Colon (tissue), 2 donors: ENCODE measurements around the gene USP15.

Experiments
- FAIRE-seq: peaks from 2 replicates; lab custom pipeline; 2012; peaks lifted over from hg19 to GRCh38; lab: Jason Lieb, UNC
- donor health status: control.
- donor health status: control.

Gene USP15

DNA sequence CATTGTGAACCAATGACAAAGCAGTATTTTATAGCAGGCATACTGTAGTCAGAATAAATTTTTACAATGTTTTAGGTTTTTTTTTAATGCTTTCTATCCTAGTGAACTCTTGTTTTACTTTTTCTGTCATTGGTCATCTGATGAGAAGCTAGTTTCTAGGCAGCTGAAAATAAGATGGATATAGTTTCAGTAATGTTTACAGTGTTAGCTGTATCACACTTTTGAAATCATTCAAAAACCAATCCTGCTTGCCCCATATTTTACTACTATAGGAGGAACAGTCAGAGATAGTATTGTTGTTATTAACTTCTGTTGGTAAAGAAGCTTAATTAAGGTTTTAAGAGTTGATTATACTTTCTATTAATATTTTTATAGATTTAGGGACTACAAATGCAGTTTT lies 24.5 kb downstream of the USP15 start:
- FAIRE-seq = no peak

DNA sequence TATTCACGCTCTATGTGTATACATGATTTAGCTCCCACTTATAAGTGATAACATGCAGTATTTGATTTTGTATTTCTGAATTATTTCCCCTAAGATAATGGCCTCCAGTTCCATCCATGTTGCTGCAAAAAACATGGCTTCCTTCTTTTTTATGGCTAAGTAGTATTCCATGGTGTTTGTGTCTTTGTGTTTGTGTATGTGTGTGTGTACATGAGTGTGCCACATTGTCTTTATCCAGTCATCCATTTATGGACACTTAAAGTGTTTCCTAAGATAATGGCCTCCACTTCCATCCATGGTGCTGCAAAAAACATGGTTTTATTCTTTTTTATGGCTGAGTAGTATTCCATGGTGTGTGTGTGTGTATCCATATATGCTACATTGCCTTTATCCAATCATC lies 25.1 kb downstream of the USP15 start:
- FAIRE-seq = no peak

DNA sequence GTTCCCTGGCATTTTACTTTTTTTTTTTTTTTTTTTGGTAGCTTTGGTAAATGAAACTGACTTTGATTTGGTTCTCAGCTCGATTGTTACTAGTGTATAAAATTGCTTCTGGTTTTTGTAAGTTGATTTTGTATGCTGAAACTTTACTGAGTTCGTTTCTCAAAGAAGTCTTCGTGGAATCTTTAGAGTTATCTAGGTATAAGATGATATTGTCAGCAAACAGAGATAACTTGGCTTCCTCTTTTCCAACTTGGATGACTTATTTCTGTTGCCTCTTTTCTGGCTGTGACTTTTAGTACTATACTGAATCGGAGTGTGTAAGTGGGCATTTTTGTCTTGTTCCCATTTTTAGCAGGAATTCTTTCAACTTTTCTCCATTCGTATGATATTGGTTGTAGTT lies 28.1 kb downstream of the USP15 start:
- no peak for FAIRE-seq

DNA sequence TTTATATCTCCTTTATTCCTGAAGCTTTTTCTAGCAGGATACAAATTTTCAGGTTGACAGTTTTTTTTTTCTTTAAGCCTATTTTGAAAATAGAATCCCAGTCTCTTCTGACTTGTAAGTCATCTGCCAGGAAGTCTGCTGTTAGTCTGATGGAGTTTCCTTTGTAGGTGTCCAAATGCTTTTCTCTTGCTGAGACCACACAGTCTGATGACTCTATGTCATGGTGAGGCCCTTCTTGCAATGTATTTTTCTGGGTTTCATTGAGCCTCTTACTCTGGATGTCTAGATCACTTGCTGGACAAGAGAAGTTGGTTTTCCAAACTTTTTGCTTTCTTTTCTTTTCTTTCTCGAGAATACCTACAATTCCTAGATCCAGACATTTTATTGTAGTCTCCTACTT lies 30.6 kb downstream of the USP15 start:
- FAIRE-seq = no peak

DNA sequence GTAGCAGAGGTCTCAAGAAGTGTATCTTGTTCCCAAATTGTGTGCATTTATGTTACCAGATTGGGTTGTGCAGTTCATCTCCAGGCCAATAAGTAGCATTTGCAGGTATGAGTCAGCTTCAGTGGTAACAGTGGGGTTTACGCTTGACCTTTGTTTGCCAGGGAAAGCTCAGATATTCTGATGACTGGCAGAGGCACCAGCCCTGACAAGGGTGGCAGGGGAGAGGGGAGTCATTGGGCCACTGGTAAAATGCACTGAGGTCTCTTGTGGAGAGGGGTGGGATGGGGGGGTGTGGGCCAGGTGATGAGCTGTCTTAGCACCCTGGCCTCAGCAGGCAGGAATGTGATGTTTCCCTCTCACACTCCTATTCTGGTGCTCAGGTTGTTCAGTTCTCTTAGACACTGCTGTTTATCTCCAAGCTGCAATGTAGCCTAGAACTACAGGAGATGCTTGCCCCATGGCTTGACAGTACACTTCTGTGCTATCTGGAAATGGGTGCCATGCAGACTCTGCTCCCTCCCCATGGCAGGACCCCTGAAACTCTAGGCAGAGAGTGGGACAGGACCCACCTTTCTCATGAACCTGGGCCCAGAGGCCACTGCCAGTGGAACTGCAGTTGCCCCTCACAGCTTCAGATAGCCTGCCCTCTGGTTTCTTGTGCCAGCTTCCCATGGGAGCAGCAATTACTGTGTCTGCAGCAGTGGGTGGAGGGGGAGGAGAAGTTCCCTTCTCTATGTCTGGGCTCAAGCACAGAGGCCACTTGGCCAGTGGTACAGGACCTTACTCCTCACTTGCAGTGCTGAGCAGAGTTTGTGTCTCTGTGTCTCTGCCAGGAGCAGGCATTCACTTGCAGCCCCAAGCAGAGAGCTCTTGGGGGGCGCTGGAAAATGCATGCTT lies 31.9 kb downstream of the USP15 start:
- FAIRE-seq = no peak

DNA sequence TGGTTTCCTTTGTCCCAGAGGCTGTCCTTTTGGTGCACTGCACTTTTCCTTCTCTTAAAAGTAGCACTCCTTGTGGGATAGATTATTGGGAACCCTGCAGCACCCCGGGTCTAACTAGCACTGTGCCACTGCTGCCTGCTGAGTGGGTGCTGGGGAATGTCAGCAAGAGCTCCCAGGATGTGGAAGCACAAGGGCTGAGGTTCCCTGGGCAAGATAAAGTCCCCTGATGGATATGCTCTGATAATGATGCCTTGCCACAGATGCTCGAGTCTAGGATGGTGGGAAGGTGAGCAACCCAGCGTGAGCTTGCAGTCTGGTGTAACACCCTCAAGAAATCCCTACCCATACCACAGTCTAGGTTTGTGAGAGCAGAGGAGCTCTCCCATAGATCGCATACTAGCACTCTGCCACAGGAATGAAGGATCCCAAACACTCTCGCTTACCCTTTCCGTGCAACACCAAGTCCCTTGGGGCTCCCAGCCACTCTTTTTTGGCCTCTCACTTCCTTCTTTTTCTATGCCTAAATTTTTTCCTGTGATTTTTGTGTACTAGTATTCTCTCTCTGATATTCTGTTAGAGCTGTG lies 32.6 kb downstream of the USP15 start:
- no peak for FAIRE-seq

DNA sequence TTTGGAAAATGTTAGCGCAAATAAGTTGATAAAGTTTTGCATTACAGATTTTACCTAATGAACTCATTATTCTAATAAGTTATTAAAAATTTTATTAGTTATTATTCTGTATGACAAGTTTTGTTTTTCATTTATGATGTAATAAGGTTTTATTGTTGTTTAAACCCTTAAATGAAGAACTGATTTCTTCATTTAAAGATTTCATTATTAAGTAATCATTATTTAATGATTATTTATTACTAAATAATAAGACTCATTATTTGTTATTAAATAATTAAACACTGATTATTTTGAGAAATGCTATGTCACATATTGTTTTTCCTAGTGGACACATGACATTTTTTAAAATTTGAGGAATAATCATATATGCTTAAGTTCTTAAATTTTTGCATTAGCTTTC lies 34.2 kb downstream of the USP15 start:
- FAIRE-seq = peak; percentile 31

DNA sequence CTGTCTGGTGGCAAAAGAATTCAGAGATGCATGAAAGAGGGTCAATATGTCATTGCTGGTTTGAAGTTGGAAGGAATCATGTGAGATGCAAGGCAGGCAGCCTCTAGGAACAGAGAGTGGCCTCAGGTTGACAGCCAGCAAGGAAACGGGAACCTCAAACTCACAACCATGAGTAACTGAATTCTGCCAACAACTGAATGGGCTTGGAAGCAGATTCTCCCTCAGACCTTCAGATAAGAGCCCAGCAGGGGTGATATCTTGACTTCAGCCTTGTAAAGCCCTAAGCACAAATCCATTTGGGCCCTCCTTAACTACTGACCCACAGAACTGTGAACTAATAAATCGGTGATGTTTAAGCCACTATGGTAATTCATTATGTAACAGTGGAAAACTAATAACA lies 35.8 kb downstream of the USP15 start:
- FAIRE-seq = no peak

DNA sequence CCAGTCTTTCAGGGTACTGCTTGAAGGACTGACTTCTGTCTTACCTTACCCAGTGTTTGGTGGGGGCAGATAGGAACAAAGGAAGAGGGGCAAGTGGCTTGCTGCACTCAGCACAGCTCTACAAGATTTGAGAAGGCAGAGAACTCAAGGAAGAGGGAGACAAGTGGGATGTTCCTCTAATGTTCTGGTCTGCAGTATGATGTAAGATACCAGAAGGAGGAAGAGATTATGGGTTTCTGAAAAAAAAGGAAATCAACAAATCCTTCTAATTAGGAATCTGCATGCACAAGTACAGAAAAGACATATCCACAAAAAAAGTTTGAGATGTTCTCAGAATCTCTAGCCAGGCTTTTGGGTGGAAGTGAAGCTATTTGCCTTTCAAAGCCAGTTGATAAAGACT lies 37.1 kb downstream of the USP15 start:
- FAIRE-seq = no peak

DNA sequence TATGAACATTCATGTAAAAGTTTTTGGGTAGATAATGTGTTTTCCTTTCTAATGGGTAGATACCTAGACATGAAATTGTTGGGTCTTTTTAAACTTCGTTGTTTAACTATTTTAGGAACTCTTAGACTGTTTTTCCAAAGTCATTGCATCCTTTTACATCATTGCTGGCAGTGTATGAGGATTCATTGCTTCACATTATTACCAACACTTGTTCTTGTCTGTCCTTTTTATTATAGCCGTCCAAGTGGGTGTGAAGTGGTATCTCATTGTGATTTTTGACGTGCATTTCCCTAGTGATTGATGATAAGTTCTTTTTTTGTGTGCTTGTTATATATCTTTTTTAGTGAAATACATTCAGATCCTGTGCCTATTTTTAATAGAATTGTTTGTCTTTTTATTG lies 39.4 kb downstream of the USP15 start:
- no peak for FAIRE-seq

DNA sequence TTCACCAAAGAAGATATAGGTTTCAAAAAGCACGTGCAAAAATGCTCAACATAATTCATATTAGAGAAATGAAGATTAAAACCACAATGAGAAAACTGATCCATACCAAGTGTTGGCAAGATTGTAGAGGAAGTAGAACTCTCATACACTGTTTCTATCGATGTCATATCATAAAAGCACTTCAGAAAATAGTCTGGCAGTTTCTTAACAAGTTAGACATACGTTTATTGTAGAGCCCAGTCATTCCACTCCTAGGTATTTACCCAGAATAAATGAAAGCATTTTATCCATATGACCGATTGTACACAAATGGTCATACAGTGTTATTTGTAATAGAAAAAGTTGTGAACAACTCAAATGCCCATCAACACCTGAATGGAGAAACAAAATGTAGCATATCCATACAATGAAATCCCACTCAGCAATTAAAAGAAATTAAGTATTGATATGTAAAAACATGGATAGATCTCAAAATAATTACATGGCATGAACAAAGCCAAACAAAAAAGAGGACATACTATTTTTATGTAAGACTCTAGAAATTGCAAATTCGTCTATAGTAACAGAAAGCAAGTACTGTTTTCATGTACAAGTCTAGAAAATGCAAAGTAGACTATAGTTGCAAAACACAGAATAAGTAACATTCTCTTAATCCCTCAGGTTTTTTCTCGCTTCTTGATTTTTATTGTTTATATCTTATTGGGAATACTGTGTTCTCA lies 41.0 kb downstream of the USP15 start:
- FAIRE-seq = no peak

DNA sequence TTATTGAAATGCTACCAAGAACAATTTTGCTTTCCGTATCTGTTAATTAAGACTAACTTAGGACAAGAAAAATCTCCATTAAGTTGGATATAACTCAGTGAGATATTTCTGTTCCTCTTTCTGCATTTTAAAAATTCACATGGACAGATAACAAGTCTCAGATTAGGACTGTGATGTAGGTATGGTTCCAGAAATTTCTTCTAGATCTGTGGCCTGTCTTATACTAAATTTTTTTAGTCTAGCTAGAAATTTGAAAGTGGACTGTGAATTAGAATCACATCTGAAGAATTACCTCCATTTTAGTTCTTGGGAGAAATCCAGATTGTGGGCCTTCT lies 41.6 kb downstream of the USP15 start:
- FAIRE-seq = no peak

DNA sequence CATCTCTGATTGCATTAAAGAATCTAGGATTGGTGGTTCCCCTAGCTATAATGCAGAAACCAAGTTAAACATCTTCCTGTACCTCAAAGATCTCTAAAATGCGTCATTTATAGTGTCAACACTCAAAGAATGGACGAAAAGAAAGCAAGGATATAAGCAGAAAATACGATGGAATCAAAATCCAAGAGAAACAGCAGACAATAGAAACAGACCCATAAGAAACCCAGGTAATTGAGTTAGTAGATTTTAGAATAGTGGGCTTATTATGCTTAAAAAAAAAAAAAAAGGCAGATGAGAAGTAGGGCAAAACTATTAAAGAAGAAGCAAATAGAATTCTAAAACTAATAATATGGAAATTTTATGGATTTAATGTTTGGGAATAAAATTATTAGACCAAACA lies 44.4 kb downstream of the USP15 start:
- no peak for FAIRE-seq

DNA sequence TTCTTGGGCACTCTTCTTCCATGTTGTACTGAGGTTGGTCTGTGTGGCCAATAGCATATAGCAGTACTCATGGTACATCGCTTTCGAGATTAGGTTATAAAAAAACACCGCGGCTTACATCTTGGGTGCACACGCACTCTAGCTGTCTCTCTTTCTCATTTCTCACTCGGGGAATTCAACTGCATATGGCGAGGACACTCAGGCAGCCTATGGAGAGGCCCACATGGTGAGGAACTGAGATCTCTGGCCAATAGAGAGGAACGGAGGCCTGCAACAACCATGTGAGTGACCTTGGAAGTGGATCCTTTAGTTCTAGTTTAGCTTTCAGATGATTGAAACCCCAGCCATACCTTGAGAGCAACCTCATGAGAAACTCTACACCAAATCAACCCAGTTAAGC lies 45.6 kb downstream of the USP15 start:
- no peak for FAIRE-seq

DNA sequence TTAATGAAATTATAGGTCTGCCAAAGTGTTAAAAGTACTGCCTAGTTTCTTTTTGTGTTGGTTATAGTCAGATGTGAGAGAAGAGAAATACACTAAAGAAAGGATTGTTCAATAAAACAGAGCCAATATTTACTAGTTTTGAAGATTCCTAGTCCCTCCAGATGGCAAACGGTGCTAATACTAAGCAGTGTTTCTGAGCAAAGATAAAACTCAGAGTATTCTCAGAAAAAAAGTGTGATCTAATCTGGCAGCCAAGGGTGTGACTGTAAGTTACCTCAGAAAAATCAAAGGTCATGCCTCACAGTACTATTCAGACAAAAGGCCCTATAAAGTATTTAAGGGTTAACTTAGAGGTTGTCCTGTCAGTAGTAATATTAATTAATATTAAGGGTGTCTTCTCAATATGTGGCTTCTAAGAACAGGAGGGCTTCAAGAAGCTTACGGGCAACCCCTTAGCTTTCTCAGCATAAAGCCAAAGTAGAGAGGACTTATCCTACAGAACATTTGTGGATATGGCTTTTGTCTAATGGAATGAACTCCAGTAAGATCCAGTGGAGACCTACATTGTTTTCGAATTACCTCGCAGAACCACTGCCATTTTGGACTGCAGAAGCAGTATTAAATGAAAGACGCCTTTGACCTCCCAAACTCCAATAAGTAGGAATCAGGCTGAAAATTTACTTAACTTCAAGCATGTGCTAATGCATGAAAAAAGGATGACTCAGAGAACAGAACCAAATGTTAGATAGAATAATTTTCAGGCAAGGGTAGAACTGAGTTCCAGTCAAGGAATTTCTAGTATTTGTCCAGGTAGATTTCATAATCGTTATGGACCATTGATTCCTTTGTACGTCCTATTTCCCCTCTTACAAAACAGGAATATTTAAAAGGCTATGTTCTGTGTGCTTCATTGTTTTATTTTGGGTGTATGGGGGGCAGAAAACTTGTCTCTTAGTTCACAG lies 46.6 kb downstream of the USP15 start:
- no peak for FAIRE-seq

DNA sequence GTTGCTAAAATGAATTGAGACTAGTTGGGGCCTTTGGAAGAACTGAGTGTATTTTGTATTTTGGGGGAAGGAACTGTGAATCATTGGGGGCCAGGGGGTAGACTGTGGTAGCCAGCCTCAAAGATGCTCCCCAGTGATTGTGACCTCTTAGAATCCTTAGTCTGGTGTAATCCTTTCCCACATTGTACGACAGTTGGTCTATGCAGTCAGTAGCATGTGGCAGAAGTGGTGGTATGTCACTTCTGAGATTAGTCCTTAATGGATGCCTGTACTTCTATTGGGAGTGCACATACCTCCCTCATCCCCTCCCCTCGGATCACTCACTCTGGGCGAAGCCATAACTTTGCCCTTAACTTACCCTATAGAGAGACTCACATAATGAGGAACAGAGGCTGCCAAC lies 48.0 kb downstream of the USP15 start:
- FAIRE-seq = no peak

DNA sequence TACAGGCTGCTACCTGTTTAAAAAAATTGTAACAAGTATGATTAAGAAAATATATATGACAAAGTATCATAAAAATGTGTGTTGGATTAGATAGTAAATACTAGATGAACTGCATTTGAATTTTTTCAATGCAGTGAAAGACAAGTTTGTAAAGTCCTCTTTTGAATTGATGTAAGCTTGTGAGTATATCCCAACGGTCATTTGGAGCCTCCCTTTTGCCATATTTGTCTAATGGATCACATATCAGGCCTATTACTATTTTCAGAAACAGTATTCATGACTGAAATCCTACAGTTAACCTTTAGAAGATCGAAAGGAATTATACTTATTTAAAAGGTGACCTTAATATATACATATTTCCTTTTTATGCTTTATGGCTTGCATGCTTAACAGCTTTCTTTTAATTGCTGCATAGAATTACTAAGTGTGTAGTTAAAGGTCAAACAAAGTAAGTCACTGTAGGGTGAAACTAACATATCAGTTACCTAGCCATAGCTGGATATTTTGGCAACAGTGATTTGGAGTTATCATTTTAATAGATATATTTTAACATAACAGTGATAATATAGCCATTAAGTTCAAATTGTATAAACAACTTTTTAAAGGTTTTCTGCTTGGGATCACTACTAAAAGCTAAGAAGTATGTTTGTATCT lies 53.6 kb downstream of the USP15 start:
- FAIRE-seq = no peak

DNA sequence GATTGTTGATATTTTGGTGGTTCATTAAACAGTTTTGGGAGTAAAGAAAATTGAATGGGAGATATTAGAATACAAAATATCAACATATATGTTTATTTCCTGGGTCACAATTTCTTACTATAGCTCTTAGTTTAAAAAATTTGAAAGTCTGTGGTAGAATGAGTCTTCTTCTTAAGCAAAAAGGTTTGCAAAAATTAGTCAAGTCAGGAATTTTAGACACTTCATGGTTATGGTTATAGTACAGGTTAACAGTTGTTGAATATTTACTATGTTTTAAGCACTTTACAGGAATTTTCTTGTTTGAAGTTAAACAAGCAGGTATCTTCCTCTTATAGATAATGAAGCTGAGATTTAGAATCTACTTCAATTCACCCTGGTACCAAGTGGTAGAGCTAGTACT lies 56.8 kb downstream of the USP15 start:
- FAIRE-seq = no peak

DNA sequence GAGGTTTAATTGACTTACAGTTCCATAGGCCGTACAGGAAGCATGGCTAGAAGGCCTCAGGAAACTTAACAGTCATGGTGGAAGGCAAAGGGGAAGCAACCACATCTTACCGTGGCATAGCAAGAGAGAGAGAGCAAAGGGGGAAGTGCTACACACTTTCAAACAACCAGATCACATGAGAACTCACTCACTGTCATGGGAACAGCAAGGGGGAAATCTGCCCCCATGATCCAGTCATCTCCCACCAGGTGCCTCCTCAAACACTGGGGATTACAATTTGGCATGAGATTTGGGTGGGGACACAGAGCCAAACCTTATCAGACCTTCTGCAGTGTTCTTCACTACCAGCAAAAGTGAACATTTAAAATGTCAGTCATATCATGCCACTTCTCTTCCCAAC lies 58.9 kb downstream of the USP15 start:
- FAIRE-seq = no peak

DNA sequence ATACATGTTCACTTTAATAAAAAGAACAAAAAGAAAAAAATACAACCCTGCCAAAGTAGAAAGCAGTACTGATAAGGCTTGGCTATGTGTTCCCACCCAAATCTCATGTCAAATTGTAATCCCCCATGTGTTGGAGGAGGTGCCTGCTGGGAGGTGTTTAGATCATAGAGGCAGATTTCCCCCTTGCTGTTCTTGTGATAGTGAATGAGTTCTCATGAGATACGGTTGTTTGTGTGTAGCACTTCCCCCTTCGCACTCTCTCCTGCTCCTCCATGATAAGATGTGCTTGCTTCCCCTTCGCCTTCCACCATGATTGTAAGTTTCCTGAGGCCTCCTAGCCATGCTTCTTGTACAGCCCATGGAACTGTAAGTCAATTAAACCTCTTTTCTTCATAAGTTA lies 59.9 kb downstream of the USP15 start:
- FAIRE-seq = no peak

DNA sequence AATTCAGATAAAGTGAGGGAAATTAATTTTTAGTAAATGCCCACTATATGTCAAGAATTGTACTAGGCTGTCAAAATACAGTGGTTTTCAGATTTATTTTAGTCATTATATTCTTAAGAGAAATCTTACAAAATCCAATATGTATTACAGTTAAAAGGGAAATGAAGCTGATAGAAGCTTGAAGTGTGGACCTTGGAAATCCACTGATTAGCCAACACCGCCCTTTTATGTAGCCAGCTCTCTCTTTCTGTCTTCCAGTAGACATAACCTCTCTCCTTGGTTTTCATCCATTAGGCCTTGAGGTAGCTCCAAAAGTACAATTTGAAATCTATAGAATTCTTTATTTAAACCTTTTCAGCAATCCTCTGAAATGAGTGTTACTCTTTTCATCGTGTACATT lies 63.2 kb downstream of the USP15 start:
- FAIRE-seq = no peak
